CD4-positive, alpha-beta T cell (primary cell): ENCODE measurements around the gene CMTM6. TPM values are rescaled to one million over a fixed set of nuclear protein-coding genes. Genes with fewer than 3 reads are reported as not detected.

ENCODE experiments used
- ATAC-seq: fragments of 200-7000 bp; cut with Tn5 transposase; one replicate; pipeline ENCODE4 v1.10.0; 2022; ENCODE audit warnings: mild to moderate bottlenecking; ENCODE audit not compliant: poor library complexity
- CTCF ChIA-PET: fragments of 350-600 bp; sonication (Branson Sonifier 250); formaldehyde crosslinking; loops from one replicate; lab custom pipeline; 2021; ENCODE audit warnings: antibody characterized with exemption, inconsistent platforms; lab: Charles Lee
- POLR2A ChIA-PET: fragments of 350-600 bp; sonication (Branson Sonifier 250); formaldehyde crosslinking; loops from one replicate; lab custom pipeline; 2021; ENCODE audit warnings: antibody characterized with exemption, inconsistent platforms; lab: Charles Lee
- DNase-seq, 14 experiments: peaks; one replicate each; pipeline ENCODE4 v3.0.0-alpha.2; 2013 to 2020; ENCODE audit warnings: mixed read lengths in 2 of 14
- H3K27ac ChIP-seq, 2 donors: one replicate each; pipeline versions ENCODE4 v1.5.1 to v1.7.0; 2013; ENCODE audit warnings: low read length in 2 of 2, low read depth in 1 of 2, mild to moderate bottlenecking in 1 of 2
- H3K27me3 ChIP-seq, 2 experiments: 1 replicate in 1 of 2; 2 replicates in 1 of 2; pipeline versions ENCODE4 v1.6.1 to v1.7.0; 2013; ENCODE audit warnings: low read length in 2 of 2, control low read depth in 1 of 2, mild to moderate bottlenecking in 1 of 2, moderate library complexity in 1 of 2; ENCODE audit not compliant: insufficient read depth in 2 of 2, control insufficient read depth in 1 of 2
- H3K36me3 ChIP-seq: one replicate; pipeline ENCODE4 v1.6.1; 2013; ENCODE audit warnings: low read length, control low read depth; ENCODE audit not compliant: insufficient read depth
- H3K4me1 ChIP-seq: one replicate; pipeline ENCODE4 v1.6.1; 2013; ENCODE audit warnings: low read length, control low read depth; ENCODE audit not compliant: insufficient read depth
- H3K4me3 ChIP-seq: one replicate; pipeline ENCODE4 v1.5.1; 2013; ENCODE audit warnings: mild to moderate bottlenecking, low read length, moderate library complexity
- H3K9me3 ChIP-seq, 2 experiments: 1 replicate in 1 of 2; 2 replicates in 1 of 2; pipeline versions ENCODE4 v1.6.1 to v1.7.0; 2013; ENCODE audit warnings: low read length in 2 of 2, mild to moderate bottlenecking in 2 of 2, control low read depth in 1 of 2, moderate library complexity in 1 of 2; ENCODE audit not compliant: control insufficient read depth in 1 of 2, insufficient read depth in 1 of 2
- H3K27ac Mint-ChIP-seq: one replicate; pipeline ENCODE4 v1.8.0; 2020; ENCODE audit warnings: mixed read lengths
- H3K27me3 Mint-ChIP-seq: one replicate; pipeline ENCODE4 v1.8.0; 2021; ENCODE audit warnings: mixed read lengths
- H3K36me3 Mint-ChIP-seq: one replicate; pipeline ENCODE4 v1.8.0; 2021; ENCODE audit warnings: low read depth, mixed read lengths
- H3K4me1 Mint-ChIP-seq: one replicate; pipeline ENCODE4 v1.8.0; 2021; ENCODE audit warnings: low read depth, mixed read lengths
- H3K4me3 Mint-ChIP-seq: one replicate; pipeline ENCODE4 v1.8.0; 2020; ENCODE audit warnings: mild to moderate bottlenecking, mixed read lengths
- H3K9me3 Mint-ChIP-seq: one replicate; pipeline ENCODE4 v1.8.0; 2020; ENCODE audit warnings: mixed read lengths
- CTCF ChIP-seq: fragments of 200-600 bp; IDR thresholded peaks from one replicate; pipeline ENCODE4 v1.8.0; 2022; ENCODE audit warnings: antibody characterized with exemption, mild to moderate bottlenecking
- intact Hi-C, 2 experiments: fragments of 100-400 bp; cut with DNase I in 1 of 2; cut with micrococcal nuclease in 1 of 2; formaldehyde crosslinking; loops; one replicate each; pipeline versions ENCODE4 v1.15.1 to v1.9.0; 2023 to 2025; cut with DNase I, micrococcal nuclease
- total RNA-seq, 174 experiments: library from RNA in 2 of 174; stranded (reverse) in 2 of 174; gene quantifications; one replicate each; pipeline ENCODE4 v1.2.3 and lab custom pipeline; 2021 to 2026

The CMTM6 gene
- total RNA-seq, 2 experiments from 2014 or later, result 36.5 to 37.8 TPM

DNA sequence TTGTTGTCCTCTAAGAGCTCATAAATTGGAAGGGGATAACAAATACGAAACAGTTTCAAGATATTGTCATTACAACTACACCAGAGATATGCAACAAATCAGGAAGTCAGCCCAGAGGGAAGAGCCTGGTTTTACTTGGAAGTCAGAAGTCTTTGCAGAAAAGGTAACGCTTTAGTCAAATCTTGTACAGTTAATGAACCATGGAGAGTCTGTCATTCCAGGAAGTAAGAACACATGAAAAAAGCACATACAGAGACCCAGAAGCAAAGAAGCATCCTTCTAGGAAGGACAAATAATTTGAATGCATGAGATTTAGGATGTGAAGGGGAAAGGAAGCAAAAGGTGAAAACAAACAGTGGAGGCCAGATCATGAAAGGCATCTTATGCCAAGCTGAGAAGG, 48.4 kb upstream of the CMTM6 start:
- no peak overlapping the region for H3K4me3 ChIP-seq
- peaks cover 2% of the 10 kb centered on the region for H3K36me3 ChIP-seq
- Mint-ChIP-seq H3K27me3 (no peaks in the 10 kb centered on the region), H3K4me1 (peaks cover 58% of the 10 kb centered on the region), H3K36me3 (peaks cover 9% of the 10 kb centered on the region), H3K4me3 (no peak overlapping the region), H3K27ac (no peak overlapping the region), H3K9me3 (no peaks in the 10 kb centered on the region)
- H3K27me3 ChIP-seq, result no peaks in the 10 kb centered on the region
- no peaks in the 10 kb centered on the region for H3K9me3 ChIP-seq
- no peak for TF ChIP-seq CTCF
- no peak for DNase-seq
- H3K4me1 ChIP-seq, result no peaks in the 10 kb centered on the region
- no peak overlapping the region for H3K27ac ChIP-seq
- intact Hi-C loops, result no loop called here
- POLR2A ChIA-PET, result no interaction called here
- CTCF ChIA-PET, result no interaction called here
- no peak for ATAC-seq

- no peaks in the 10 kb centered on the region for H3K9me3 ChIP-seq
- ChIA-PET CTCF (no interaction called here), POLR2A (interaction anchor here (1.2 kb wide), 1 partner anchor 23 kb away, joined by 3 read pairs; no protein-coding TSS in a partner anchor)
- no peak overlapping the region for H3K27ac ChIP-seq
- H3K4me3 ChIP-seq, result no peak overlapping the region
- H3K4me1 Mint-ChIP-seq, result peaks cover 25% of the 10 kb centered on the region
- H3K36me3 ChIP-seq, result peaks cover 20% of the 10 kb centered on the region
- H3K27me3 Mint-ChIP-seq, result no peaks in the 10 kb centered on the region
- peaks cover 35% of the 10 kb centered on the region for H3K36me3 Mint-ChIP-seq
- H3K27me3 ChIP-seq, result no peaks in the 10 kb centered on the region
- peak overlapping the region; percentile 44 for H3K27ac Mint-ChIP-seq
- intact Hi-C loops, result no loop called here
- no peaks in the 10 kb centered on the region for H3K9me3 Mint-ChIP-seq
- no peak for TF ChIP-seq CTCF
- H3K4me1 ChIP-seq, result no peaks in the 10 kb centered on the region
- ATAC-seq, result no peak
- DNase-seq, result no peak
- H3K4me3 Mint-ChIP-seq, result no peak overlapping the region
Measured at GRCh38 chr3:32545305-32545704, 42.7 kb upstream of the CMTM6 start.

GRCh38 chr3:32544894-32545293, 42.2 kb upstream of the CMTM6 start:
- intact Hi-C loops, result no loop called here
- Mint-ChIP-seq H3K4me1 (peaks cover 25% of the 10 kb centered on the region), H3K36me3 (peaks cover 35% of the 10 kb centered on the region), H3K4me3 (no peak overlapping the region), H3K9me3 (no peaks in the 10 kb centered on the region), H3K27ac (no peak overlapping the region), H3K27me3 (no peaks in the 10 kb centered on the region)
- H3K4me3 ChIP-seq, result no peak overlapping the region
- ChIA-PET POLR2A (no interaction called here), CTCF (no interaction called here)
- DNase-seq (no peak), ATAC-seq (no peak)
- peaks cover 20% of the 10 kb centered on the region for H3K36me3 ChIP-seq
- H3K9me3 ChIP-seq, result no peaks in the 10 kb centered on the region
- H3K4me1 ChIP-seq, result no peaks in the 10 kb centered on the region
- no peak for TF ChIP-seq CTCF
- no peak overlapping the region for H3K27ac ChIP-seq
- H3K27me3 ChIP-seq, result no peaks in the 10 kb centered on the region
